IPS DF 6.9 (cell line): Measurements from ENCODE around the gene ECM1.

Experiments
- DNase-seq: peaks from one replicate; pipeline ENCODE4 v3.0.0-alpha.2; 2013; ENCODE audit warnings: low read depth, low spot score
- H3K27ac ChIP-seq: one replicate; pipeline ENCODE4 v1.5.1; 2013; ENCODE audit warnings: low read length, control low read depth
- H3K27me3 ChIP-seq: 2 replicates; pipeline ENCODE4 v1.6.1; 2013; ENCODE audit warnings: mild to moderate bottlenecking, low read length; ENCODE audit not compliant: control insufficient read depth, insufficient read depth
- H3K36me3 ChIP-seq: 2 replicates; pipeline ENCODE4 v1.6.1; 2013; ENCODE audit warnings: low read length; ENCODE audit not compliant: control insufficient read depth, insufficient read depth
- H3K4me1 ChIP-seq: 2 replicates; pipeline ENCODE4 v1.6.1; 2013; ENCODE audit warnings: low read length; ENCODE audit not compliant: control insufficient read depth, insufficient read depth
- H3K4me3 ChIP-seq: 2 replicates; pipeline ENCODE4 v1.5.1; 2013; ENCODE audit warnings: mild to moderate bottlenecking, low read length
- H3K9me3 ChIP-seq: 2 replicates; pipeline ENCODE4 v1.6.1; 2013; ENCODE audit warnings: low read length, inconsistent platforms; ENCODE audit not compliant: control insufficient read depth, insufficient read depth
- WGBS: extraction: QIAGEN DNeasy Blood & Tissue Kit; methylation state at CpG from one replicate; pipeline ENCODE4 v1.1.7; 2013; ENCODE audit warnings: mixed read lengths, missing lambda C conversion rate; ENCODE audit not compliant: insufficient read length, insufficient coverage; 5-methylcytosine and 5-hydroxymethylcytosine counted together

The ECM1 gene

GRCh38 chr1:150551784-150552127 is 43.8 kb downstream of the ECM1 start:
- WGBS, result no CpG with 5 or more reads among the region's 1 CpG
- Histone ChIP-seq H3K27ac (no peak overlapping the region), H3K4me3 (no peak overlapping the region)

GRCh38 chr1:150552128-150552910 is 44.4 kb downstream of the ECM1 start:
- WGBS, result no CpG with 5 or more reads among the region's 13 CpGs
- Histone ChIP-seq H3K4me1 (peaks cover 8% of the 10 kb centered on the region), H3K36me3 (no peaks in the 10 kb centered on the region), H3K9me3 (no peaks in the 10 kb centered on the region), H3K27ac (no peak overlapping the region), H3K4me3 (no peak overlapping the region), H3K27me3 (peaks cover 3% of the 10 kb centered on the region; the same call in 1 of the 2 replicates)
- no peak for DNase-seq

More at GRCh38 chr1:150551784-150552127, 43.8 kb downstream of the ECM1 start:
- H3K4me1 ChIP-seq, result peaks cover 8% of the 10 kb centered on the region
- no peaks in the 10 kb centered on the region for H3K36me3 ChIP-seq
- H3K9me3 ChIP-seq, result no peaks in the 10 kb centered on the region
- DNase-seq, result no peak
- peaks cover 3% of the 10 kb centered on the region; the same call in 1 of the 2 replicates for H3K27me3 ChIP-seq

- Histone ChIP-seq H3K27me3 (peaks cover 3% of the 10 kb centered on the region; the same call in 1 of the 2 replicates), H3K4me3 (no peak overlapping the region), H3K9me3 (no peaks in the 10 kb centered on the region), H3K36me3 (no peaks in the 10 kb centered on the region), H3K27ac (no peak overlapping the region), H3K4me1 (peaks cover 8% of the 10 kb centered on the region)
- no CpG with 5 or more reads among the region's 12 CpGs for WGBS
- no peak for DNase-seq
Measured at GRCh38 chr1:150552911-150553289, 45.0 kb downstream of the ECM1 start.

- DNase-seq, result no peak
- peaks cover 1% of the 10 kb centered on the region; the same call in 1 of the 2 replicates for H3K27me3 ChIP-seq
- no peak overlapping the region for H3K27ac ChIP-seq
Measured at GRCh38 chr1:150553392-150554085, 45.6 kb downstream of the ECM1 start.

GRCh38 chr1:150554086-150554452 is 46.2 kb downstream of the ECM1 start:
- no CpG with 5 or more reads among the region's 8 CpGs for WGBS
- Histone ChIP-seq H3K27ac (no peak overlapping the region), H3K4me3 (no peak overlapping the region), H3K36me3 (no peaks in the 10 kb centered on the region), H3K27me3 (no peaks in the 10 kb centered on the region), H3K9me3 (no peaks in the 10 kb centered on the region), H3K4me1 (peaks cover 8% of the 10 kb centered on the region)
- DNase-seq, result no peak

More at GRCh38 chr1:150553392-150554085, 45.6 kb downstream of the ECM1 start:
- H3K9me3 ChIP-seq, result no peaks in the 10 kb centered on the region
- H3K4me1 ChIP-seq, result peaks cover 8% of the 10 kb centered on the region
- WGBS, result no CpG with 5 or more reads among the region's 23 CpGs
- H3K36me3 ChIP-seq, result no peaks in the 10 kb centered on the region
- no peak overlapping the region for H3K4me3 ChIP-seq

- H3K27ac ChIP-seq, result no peak overlapping the region
- WGBS, result no CpG with 5 or more reads among the region's 19 CpGs
Measured at GRCh38 chr1:150555198-150555970, 47.5 kb downstream of the ECM1 start.

GRCh38 chr1:150555971-150556865 is 48.3 kb downstream of the ECM1 start:
- Histone ChIP-seq H3K36me3 (no peaks in the 10 kb centered on the region), H3K27ac (no peak overlapping the region), H3K27me3 (no peaks in the 10 kb centered on the region), H3K4me1 (peaks cover 11% of the 10 kb centered on the region), H3K9me3 (no peaks in the 10 kb centered on the region), H3K4me3 (no peak overlapping the region)
- no peak for DNase-seq
- no CpG with 5 or more reads among the region's 26 CpGs for WGBS

More at GRCh38 chr1:150555198-150555970, 47.5 kb downstream of the ECM1 start:
- no peak for DNase-seq
- H3K9me3 ChIP-seq, result no peaks in the 10 kb centered on the region
- H3K4me1 ChIP-seq, result peaks cover 10% of the 10 kb centered on the region
- H3K27me3 ChIP-seq, result no peaks in the 10 kb centered on the region
- no peaks in the 10 kb centered on the region for H3K36me3 ChIP-seq
- no peak overlapping the region for H3K4me3 ChIP-seq

- Histone ChIP-seq H3K9me3 (no peaks in the 10 kb centered on the region), H3K27ac (no peak overlapping the region), H3K36me3 (no peaks in the 10 kb centered on the region), H3K4me3 (no peak overlapping the region), H3K27me3 (no peaks in the 10 kb centered on the region), H3K4me1 (peaks cover 8% of the 10 kb centered on the region)
- no peak for DNase-seq
- WGBS, result no CpG with 5 or more reads among the region's 26 CpGs
Measured at GRCh38 chr1:150557065-150557600, 49.2 kb downstream of the ECM1 start.

- Histone ChIP-seq H3K36me3 (no peaks in the 10 kb centered on the region), H3K4me1 (peaks cover 7% of the 10 kb centered on the region; the same call in 1 of the 2 replicates), H3K9me3 (no peaks in the 10 kb centered on the region), H3K4me3 (no peak overlapping the region), H3K27ac (no peak overlapping the region), H3K27me3 (no peaks in the 10 kb centered on the region)
- no peak for DNase-seq
- no CpG with 5 or more reads among the region's 15 CpGs for WGBS
Measured at GRCh38 chr1:150557813-150558212, 49.9 kb downstream of the ECM1 start.
